GM12878 (cell line): ENCODE results near the gene CTNNA2.

Source experiments
- JUND ChIP-seq: IDR thresholded peaks from 2 replicates; pipeline ENCODE4 v1.6.1; 2012; ENCODE audit warnings: low read depth, mild to moderate bottlenecking, low read length, improper control_type of control experiment, moderate library complexity
- LARP7 ChIP-seq: fragments of 450-650 bp; IDR thresholded peaks from 2 replicates; pipeline ENCODE4 v1.6.1; 2017; ENCODE audit warnings: mild to moderate bottlenecking
- NR2C2 ChIP-seq: IDR thresholded peaks from 2 replicates; pipeline ENCODE4 v1.6.1; 2011; ENCODE audit warnings: borderline replicate concordance, low read depth; ENCODE audit not compliant: control insufficient read depth, insufficient read length
- POLR2A ChIP-seq: IDR thresholded peaks from 2 replicates; pipeline ENCODE4 v1.6.1; 2011; ENCODE audit warnings: low read depth, mild to moderate bottlenecking, low read length
- RFX5 ChIP-seq: IDR thresholded peaks from 2 replicates; pipeline ENCODE4 v1.6.1; 2011; ENCODE audit warnings: low read depth, low read length, improper control_type of control experiment
- TF ChIP-seq, protein P1 (sequence below): fragments of 450-650 bp; IDR thresholded peaks from 2 replicates; pipeline ENCODE4 v1.6.1; 2016; ENCODE audit warnings: mild to moderate bottlenecking, moderate library complexity, borderline replicate concordance
- TF ChIP-seq, protein P2 (sequence below), 3 experiments: IDR thresholded peaks in 2 of 3; conservative IDR thresholded peaks in 1 of 3; 2 replicates each; pipeline ENCODE4 v1.5.1; 2011; ENCODE audit warnings: low read depth in 3 of 3, low read length in 3 of 3, mild to moderate bottlenecking in 3 of 3, control low read depth in 2 of 3, moderate library complexity in 2 of 3, inconsistent platforms in 1 of 3, mixed read lengths in 1 of 3; ENCODE audit not compliant: control insufficient read depth in 2 of 3, insufficient read depth in 1 of 3; ENCODE audit errors: extremely low read depth in 1 of 3

DNA sequence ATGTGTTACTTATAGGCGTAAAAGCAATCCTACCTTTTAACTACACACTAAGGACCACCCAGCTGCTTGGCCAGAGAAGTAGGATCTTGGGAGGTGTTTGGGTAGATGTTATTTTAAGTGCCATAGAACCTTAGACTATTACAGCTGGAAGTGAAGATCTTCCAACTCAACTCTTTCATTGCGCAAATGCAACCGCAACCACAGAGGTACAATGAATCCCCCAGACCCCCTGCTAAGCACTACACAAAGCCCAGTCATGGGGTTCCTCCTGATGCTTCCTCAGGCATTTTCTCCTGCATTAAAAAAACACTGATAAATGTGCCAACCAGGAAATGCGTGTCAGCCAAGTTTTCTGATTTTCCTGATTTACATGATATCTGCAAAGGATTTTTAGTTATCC lies 545.7 kb downstream of the CTNNA2 start:
- TF ChIP-seq LARP7: no peak
- TF ChIP-seq, protein P1, sequence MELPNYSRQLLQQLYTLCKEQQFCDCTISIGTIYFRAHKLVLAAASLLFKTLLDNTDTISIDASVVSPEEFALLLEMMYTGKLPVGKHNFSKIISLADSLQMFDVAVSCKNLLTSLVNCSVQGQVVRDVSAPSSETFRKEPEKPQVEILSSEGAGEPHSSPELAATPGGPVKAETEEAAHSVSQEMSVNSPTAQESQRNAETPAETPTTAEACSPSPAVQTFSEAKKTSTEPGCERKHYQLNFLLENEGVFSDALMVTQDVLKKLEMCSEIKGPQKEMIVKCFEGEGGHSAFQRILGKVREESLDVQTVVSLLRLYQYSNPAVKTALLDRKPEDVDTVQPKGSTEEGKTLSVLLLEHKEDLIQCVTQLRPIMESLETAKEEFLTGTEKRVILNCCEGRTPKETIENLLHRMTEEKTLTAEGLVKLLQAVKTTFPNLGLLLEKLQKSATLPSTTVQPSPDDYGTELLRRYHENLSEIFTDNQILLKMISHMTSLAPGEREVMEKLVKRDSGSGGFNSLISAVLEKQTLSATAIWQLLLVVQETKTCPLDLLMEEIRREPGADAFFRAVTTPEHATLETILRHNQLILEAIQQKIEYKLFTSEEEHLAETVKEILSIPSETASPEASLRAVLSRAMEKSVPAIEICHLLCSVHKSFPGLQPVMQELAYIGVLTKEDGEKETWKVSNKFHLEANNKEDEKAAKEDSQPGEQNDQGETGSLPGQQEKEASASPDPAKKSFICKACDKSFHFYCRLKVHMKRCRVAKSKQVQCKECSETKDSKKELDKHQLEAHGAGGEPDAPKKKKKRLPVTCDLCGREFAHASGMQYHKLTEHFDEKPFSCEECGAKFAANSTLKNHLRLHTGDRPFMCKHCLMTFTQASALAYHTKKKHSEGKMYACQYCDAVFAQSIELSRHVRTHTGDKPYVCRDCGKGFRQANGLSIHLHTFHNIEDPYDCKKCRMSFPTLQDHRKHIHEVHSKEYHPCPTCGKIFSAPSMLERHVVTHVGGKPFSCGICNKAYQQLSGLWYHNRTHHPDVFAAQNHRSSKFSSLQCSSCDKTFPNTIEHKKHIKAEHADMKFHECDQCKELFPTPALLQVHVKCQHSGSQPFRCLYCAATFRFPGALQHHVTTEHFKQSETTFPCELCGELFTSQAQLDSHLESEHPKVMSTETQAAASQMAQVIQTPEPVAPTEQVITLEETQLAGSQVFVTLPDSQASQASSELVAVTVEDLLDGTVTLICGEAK: no peak
- TF ChIP-seq NR2C2: no peak
- TF ChIP-seq POLR2A: no peak
- TF ChIP-seq RFX5: no peak
- TF ChIP-seq, protein P2, sequence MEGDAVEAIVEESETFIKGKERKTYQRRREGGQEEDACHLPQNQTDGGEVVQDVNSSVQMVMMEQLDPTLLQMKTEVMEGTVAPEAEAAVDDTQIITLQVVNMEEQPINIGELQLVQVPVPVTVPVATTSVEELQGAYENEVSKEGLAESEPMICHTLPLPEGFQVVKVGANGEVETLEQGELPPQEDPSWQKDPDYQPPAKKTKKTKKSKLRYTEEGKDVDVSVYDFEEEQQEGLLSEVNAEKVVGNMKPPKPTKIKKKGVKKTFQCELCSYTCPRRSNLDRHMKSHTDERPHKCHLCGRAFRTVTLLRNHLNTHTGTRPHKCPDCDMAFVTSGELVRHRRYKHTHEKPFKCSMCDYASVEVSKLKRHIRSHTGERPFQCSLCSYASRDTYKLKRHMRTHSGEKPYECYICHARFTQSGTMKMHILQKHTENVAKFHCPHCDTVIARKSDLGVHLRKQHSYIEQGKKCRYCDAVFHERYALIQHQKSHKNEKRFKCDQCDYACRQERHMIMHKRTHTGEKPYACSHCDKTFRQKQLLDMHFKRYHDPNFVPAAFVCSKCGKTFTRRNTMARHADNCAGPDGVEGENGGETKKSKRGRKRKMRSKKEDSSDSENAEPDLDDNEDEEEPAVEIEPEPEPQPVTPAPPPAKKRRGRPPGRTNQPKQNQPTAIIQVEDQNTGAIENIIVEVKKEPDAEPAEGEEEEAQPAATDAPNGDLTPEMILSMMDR (IDR thresholded peaks at IDR 0.05 in 2 of 3, conservative IDR thresholded peaks at IDR 0.05 in 1 of 3; ENCODE audit: control insufficient read depth in 2 of 3, extremely low read depth in 1 of 3, insufficient read depth in 1 of 3, low read depth in 3 of 3, low read length in 3 of 3): no peak
- no peak for TF ChIP-seq JUND
